Kasumi-1 (cell line): ENCODE measurements around the gene SSB.
A peak's percentile ranks its signal among the peaks of the same experiment; 100 is the strongest.
"Not testable (repeated sequence)": the region's sequence is repeated elsewhere in the genome, so short reads cannot be mapped to it uniquely, and the experiment has no call there.

Experiments
- DNase-seq, 2 experiments: peaks; one replicate each; lab custom pipeline; 2025; lab: John Stamatoyannopoulos, UW

The SSB gene

DNA sequence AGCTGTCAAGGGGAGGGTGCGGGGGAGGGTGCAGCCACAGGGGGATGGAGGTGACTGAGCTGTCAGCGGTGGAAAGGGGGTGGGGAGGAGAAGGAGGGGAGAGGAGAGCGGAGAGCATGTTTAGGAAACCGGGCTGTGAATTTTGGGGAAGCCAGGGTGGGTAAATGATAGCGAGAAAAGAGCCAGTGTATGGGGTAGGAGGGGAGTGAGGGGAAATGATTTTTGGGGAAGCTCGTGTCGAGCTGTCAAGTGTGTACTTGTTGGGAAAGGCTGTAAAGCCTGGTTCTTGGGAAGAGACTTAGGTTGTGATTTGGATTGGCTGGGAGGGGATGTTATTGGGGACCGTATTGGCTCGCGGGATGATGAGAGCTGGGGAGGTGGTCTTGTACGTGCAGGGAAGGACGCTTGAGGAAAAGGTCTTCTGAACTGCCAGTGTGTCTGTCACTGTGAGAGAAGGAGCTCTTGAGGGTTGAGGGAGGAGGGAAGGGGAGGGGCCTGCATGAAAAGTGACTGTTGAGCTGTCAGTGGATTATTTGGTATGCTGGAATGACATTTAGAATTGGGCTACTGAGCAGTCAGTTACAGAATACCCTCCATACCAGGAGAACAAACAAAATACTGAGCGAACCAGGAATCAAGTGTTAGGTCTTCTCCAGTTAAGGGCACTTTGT lies 29.6 kb downstream of the SSB start:
- peak; percentile 68 to 84 for DNase-seq

DNA sequence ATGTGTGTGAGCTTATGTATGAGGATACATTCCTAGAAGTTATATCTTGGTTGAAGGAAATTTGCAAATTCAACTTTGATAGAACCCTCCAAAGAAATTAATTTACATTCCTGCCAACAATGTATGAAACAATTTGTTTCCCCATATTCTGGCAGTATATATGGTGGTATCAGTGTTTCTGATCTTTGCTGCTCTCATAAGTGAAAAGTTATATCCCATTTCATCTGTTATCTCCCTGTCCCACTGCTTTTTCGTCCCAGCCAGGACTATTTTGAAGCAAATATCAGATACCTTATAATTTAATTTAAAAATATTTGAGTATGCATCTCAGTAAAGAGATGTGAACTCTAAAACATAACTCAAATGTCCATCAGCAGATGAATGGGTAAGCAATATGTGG lies 35.7 kb downstream of the SSB start:
- DNase-seq, result no peak

DNA sequence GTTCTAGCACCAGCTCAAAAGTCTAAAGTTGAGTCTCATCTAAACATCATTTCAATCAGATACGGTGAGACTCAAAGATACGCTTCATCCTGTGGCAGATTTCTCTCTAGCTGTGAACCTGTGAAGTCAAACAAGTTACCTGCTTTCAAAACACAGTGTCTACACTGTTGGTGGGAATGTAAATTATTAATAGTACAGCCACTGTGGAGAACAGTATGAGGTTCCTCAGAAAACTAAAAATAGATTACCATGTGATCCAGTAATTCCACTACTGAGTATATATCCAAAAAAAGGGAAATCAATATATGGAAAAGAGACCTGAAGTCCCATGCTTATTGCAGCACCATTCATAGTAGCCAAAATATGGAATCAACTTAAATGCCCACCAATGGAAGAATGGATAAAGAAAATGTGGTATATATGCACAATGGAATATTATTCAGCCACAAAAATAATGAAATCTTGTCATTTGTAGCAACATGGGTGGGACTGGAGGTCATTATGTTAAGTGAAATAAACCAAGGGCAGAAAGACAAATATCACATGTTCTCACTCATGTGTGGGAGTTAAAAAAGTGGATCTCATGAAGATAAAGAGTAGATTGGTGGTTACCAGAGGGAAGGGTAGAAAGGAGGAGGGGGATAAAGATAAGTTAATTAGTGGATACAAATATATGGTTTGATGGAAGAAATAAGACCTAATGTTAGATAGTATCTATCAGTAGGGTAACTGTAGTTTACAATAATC lies 40.2 kb downstream of the SSB start:
- DNase-seq, result no peak

DNA sequence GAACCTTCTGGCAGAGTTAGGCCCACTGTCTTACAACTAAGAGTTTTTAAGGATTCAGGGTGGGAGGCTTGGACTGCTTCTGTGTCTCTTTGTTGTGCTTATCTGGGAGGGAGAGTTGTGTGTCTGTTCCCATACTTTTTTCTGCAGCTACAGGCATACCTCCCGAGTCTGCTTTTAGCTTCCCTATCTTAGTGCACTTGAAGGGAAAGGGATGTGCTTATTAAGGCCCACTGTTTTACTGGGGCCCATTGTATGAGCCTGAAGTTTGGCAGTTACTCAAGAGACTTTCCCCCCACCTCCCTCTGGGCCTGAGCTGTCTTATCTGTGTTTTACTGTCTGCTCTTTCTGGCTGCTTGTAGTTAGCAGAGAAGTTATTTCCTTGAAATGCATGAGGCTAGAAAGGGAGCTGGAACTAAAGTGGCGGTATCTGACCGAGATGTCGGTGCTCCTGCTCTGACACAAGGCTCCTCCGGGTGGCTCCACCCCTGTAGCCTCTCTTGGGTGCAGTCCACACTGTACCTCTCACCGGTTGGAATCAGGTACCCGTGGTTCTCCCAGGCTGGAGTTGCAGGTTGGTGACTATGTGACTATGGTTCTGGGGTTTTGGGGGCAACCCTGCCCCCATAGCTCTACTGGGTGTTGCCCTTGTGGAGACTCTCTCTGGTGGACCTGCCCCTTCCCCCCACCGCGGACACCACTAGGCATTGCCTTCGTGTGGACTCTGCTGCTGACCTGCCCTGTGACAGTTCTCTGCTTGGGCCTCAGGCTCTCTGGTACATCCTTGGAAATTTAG lies 41.5 kb downstream of the SSB start:
- DNase-seq, result no peak

DNA sequence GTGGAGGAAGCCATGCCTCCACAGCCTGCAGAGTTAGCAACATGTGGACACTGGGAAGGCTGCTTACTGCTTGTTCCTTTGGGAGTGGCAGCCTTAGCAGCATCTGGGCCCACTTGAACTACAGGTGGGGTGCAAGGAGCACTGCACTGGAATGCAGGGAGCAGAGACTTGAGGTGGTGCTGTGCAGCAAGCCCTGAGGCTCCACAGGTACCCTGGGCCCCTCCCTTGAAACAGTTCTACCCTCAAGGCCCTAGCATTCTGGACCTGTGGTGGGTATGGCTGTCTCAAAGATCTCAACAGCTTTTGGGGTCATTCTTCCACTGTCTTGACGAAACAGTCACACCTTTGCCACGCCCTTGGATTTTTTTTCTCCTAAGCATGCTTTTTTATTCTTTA lies 42.1 kb downstream of the SSB start:
- DNase-seq, result no peak

DNA sequence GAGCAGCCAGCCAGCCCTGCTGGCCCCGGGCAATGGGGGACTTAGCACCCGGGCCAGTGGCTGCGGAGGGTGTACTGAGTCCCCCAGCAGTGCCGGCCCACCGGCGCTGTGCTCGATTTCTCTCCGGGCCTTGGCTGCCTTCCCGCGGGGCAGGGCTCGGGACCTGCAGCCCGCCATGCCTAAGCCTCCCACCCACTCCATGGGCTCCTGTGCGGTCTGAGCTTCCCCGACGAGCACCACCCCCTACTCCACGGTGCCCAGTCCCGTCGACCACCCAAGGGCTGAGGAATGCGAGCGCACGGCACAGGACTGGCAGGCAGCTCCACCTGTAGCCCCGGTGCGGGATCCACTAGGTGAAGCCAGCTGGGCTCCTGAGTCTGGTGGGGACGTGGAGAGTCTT lies 43.0 kb downstream of the SSB start:
- not testable (repeated sequence) for DNase-seq

DNA sequence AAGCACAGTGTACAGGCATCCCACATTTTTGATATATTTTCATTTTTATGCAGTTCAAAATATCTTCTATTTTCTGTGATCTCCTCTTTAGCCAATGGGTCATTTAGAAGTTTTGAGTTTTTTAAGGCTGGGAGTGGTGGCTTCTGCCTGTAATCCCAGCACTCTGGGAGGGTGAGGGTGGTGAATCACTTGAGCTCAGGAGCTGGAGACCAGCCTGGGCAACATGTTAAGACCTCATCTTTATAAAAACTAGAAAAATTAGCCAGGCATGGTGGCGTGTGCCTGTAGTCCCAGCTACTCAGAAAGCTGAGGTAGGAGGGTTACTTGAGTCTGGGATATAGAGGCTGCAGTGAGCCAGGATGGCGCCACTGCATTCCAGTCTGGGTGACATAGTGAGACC lies 46.3 kb downstream of the SSB start:
- DNase-seq, result no peak

DNA sequence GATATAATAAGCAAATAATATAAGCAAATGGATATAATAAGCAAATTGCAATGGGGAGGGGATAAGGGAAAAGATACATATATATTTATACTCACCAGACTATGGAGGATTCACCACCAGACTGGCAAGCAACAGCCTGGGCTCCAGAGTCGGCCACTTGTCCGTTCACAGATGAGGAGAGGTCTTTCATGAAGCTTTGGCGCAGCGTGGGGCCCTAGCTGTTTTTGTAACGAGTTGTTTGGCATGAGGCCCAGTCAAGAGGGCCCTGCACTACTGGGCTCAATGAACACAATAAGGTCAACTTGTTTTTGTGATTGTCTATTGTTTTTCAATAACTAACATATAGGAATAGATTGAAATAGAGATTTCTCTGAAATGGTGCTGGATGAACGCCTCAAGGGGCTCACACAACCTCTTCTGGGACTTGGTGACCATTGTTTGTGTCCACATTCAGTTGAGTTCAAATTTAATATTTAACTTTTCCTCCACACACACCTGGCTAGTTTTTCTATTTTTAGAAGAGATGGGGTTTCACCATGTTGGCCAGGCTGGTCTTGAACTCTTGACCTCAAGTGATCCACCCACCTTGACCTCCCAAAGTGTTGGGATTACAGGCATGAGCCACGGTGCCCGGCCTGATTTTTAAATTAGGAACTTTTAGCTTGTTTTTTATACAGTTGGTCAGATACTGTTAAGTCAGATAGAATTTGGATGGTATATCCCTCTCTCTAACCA lies 50.5 kb downstream of the SSB start:
- DNase-seq, result not testable (repeated sequence)

DNA sequence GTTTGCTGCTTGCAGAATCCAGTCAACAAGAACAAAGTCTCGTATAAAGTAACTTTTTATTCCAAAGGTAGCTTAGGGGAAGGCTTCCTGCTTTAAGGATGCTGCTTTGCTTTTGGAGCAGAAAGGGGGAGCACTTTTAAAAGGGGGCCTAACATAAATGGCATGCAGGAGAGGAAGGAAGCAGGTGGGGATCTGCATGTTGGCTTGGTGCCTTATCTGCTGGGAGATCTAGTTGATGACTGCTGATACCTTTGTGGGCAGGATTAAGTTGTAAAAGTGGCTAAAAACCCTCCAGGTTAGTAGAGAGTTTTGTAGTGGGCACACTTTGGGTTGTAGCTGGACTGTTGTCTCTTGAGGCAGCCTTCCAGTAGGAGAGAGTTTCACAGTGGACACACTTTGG lies 51.0 kb downstream of the SSB start:
- no peak for DNase-seq

DNA sequence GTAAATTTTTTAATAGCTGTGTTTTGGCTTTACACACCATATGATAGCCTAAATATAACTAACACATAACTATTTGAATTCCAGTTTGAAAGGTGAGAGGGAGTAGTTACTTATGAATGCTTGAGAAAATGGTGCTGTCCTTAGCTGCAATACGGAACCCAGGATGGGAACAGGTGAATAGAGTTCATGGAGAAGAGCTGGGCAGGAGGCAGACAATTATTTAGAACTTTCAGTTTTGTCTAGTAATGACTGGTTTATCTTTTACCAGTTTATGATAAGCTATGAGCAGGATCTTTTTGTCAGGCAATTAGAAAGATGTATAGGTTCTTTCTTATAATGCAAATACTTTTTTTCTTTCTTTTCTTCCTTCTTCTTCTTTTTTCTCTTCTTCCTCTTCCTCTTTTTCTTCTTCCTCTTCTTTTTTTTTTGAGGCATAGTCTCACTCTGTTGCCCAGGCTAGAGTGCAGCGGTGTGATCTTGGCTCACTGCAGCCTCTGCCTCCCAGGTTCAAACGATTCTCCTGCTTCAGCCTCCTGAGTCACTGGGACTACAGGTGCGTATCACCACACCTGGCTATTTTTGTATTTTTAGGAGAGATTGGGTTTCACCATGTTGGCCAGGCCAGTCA lies 54.5 kb downstream of the SSB start:
- DNase-seq, result peak in 1 of 2 experiments; percentile 13

DNA sequence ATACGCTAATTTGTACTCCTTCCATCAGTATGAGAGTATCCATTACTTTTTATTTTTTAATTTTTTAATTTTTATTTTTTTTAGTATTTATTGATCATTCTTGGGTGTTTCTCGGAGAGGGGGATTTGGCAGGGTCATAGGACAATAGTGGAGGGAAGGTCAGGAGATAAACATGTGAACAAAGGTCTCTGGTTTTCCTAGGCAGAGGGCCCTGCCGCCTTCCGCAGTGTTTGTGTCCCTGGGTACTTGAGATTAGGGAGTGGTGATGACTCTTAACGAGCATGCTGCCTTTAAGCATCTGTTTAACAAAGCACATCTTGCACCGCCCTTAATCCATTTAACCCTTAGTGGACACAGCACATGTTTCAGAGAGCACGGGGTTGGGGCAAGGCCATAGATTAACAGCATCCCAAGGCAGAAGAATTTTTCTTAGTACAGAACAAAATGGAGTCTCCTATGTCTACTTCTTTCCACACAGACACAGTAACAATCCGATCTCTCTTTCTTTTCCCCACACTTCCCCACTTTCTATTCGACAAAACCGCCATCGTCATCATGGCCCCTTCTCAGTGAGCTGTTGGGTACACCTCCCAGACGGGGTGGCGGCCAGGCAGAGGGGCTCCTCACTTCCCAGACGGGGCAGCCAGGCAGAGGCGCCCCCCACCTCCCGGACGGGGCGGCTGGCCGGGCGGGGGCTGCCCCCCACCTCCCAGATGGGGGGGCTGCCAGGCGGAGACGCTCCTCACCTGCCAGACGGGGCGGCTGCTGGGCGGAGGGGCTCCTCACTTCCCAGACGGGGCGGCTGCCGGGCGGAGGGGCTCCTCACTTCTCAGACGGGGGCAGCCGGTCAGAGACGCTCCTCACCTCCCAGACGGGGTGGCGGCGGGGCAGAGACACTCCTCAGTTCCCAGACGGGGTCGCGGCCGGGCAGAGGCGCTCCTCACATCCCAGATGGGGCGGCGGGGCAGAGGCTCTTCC lies 56.9 kb downstream of the SSB start:
- DNase-seq, result not testable (repeated sequence)

DNA sequence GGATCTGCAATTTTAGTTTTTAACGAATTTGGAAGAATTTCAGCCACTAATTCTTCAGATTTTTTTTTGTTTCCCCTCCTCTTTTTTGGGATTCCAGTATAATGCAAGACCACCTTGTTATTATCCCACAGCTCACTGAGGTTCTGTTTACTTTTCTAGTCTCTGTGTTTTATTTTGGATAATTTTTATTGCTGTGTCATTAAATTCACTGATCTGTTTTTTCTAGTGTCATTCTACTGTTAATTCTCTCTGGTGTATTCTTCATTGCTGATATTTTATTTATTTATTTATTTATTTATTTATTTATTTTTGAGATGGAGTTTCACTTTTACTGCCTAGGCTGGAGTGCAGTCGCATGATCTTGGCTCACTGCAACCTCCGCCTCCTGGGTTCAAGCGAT lies 60.8 kb downstream of the SSB start:
- DNase-seq, result no peak

DNA sequence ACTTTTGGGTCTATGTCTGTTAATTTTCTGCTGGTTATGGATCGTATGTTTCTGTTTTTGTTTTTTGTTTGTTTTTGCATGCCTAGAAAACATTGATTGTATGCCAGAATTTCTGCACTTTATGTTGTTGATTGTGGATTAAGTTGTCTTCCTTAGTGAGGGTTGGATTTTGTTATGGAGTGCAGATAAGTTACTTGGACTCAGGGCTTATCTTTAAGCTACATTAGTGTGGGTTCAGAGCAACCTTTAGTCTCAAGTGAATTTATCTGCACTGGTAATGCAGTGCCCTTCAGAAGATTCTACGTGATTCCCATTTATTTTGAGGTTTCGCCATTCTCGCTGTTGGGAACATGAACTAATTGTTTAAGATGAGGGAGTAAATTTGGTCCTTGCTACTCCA lies 61.5 kb downstream of the SSB start:
- no peak for DNase-seq
